ENCODE measurements around the gene ATP6V0E1.

Gene ATP6V0E1

GRCh38 chr5:172983542-172984243 is at the start of gene ATP6V0E1:
TSS of gene ATP6V0E1 (plus strand) at chr5:172983771. CDS start at chr5:172983861, 90 bp downstream.
- DNase-seq: peak; percentile 79

- no peak for DNase-seq
Observed at GRCh38 chr5:172935096-172935495, 48.5 kb upstream of the ATP6V0E1 start.

GRCh38 chr5:172936401-172936800 is 47.2 kb upstream of the ATP6V0E1 start:
- DNase-seq: no peak

GRCh38 chr5:172939071-172939470 is 44.5 kb upstream of the ATP6V0E1 start:
- DNase-seq: peak; percentile 27

- DNase-seq: peak; percentile 90
Observed at GRCh38 chr5:172939611-172940267, 43.8 kb upstream of the ATP6V0E1 start.

GRCh38 chr5:172940268-172941066 is 43.1 kb upstream of the ATP6V0E1 start:
- DNase-seq: no peak

- DNase-seq: peak; percentile 59
Observed at GRCh38 chr5:172941067-172941516, 42.5 kb upstream of the ATP6V0E1 start.

GRCh38 chr5:172942556-172942955 is 41.0 kb upstream of the ATP6V0E1 start:
- DNase-seq: no peak

GRCh38 chr5:172943283-172943841 is 40.2 kb upstream of the ATP6V0E1 start:
- no peak for DNase-seq

GRCh38 chr5:172943906-172944305 is 39.7 kb upstream of the ATP6V0E1 start:
- DNase-seq: no peak

GRCh38 chr5:172944741-172945140 is 38.8 kb upstream of the ATP6V0E1 start:
- DNase-seq: no peak

- DNase-seq: no peak
Observed at GRCh38 chr5:172945151-172945550, 38.4 kb upstream of the ATP6V0E1 start.

GRCh38 chr5:172946146-172946545 is 37.4 kb upstream of the ATP6V0E1 start:
- DNase-seq: no peak

GRCh38 chr5:172949426-172949825 is 34.1 kb upstream of the ATP6V0E1 start:
- DNase-seq: no peak

GRCh38 chr5:172950176-172950965 is 33.2 kb upstream of the ATP6V0E1 start:
- DNase-seq: no peak

GRCh38 chr5:172951371-172952033 is 32.1 kb upstream of the ATP6V0E1 start:
- DNase-seq: no peak

- no peak for DNase-seq
Observed at GRCh38 chr5:172952034-172952511, 31.5 kb upstream of the ATP6V0E1 start.

GRCh38 chr5:172953776-172954675 is 29.5 kb upstream of the ATP6V0E1 start:
- DNase-seq: no peak

GRCh38 chr5:172954751-172955159 is 28.8 kb upstream of the ATP6V0E1 start:
- no peak for DNase-seq

GRCh38 chr5:172956228-172956627 is 27.3 kb upstream of the ATP6V0E1 start:
- no peak for DNase-seq

GRCh38 chr5:172956936-172957335 is 26.6 kb upstream of the ATP6V0E1 start:
- no peak for DNase-seq

Data from NCI-H2171 treated with DMSO at 0.1 percent for 48 hours (cell line).